Effector memory CD4-positive, alpha-beta T cell (primary cell): Measurements from ENCODE around the gene SYNDIG1.

ENCODE experiments used
- DNase-seq, 3 donors: peaks; one replicate each; pipeline ENCODE4 v3.0.0-alpha.2; 2020
- H3K27ac ChIP-seq: 2 replicates; pipeline ENCODE4 v1.7.0; 2013; ENCODE audit warnings: mild to moderate bottlenecking, low read length, moderate library complexity; ENCODE audit not compliant: insufficient read depth, poor library complexity, severe bottlenecking
- H3K27me3 ChIP-seq: replicated peaks from 2 replicates; pipeline ENCODE4 v1.7.0; 2013; ENCODE audit warnings: mild to moderate bottlenecking, low read length; ENCODE audit not compliant: insufficient read depth, control insufficient read depth, poor library complexity, severe bottlenecking
- H3K36me3 ChIP-seq: 2 replicates; pipeline ENCODE4 v1.7.0; 2013; ENCODE audit warnings: mild to moderate bottlenecking, low read length, moderate library complexity; ENCODE audit not compliant: control insufficient read depth, insufficient read depth
- H3K4me1 ChIP-seq: 2 replicates; pipeline ENCODE4 v1.7.0; 2013; ENCODE audit warnings: low read length, mild to moderate bottlenecking; ENCODE audit not compliant: control insufficient read depth, insufficient read depth, poor library complexity, severe bottlenecking
- H3K4me3 ChIP-seq: 2 replicates; pipeline ENCODE4 v1.7.0; 2013; ENCODE audit warnings: low read length, low read depth, mild to moderate bottlenecking; ENCODE audit not compliant: insufficient read depth, poor library complexity, severe bottlenecking
- H3K9me3 ChIP-seq: 2 replicates; pipeline ENCODE4 v1.7.0; 2013; ENCODE audit warnings: mild to moderate bottlenecking, low read length, moderate library complexity; ENCODE audit not compliant: control insufficient read depth

SYNDIG1 gene

DNA sequence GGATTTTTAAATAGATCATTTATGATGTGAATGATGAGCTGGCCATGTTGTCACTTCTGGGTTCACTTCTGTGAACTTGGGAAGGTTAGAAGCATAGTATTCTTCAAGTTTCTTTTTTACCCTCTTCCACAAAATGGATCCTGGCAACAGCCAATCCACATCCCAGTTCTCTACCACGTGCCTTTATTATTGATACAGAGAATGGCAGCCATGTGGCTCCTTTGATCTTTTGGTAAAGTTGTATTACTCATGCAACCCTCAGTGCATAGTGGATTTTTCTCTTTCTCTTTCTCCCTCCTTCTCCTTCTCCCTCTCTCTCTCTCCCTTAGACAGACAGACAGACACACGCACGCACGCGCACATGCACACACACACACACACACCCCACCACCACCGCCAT, 50.0 kb downstream of the SYNDIG1 start:
- Histone ChIP-seq H3K4me1 (no peaks in the 10 kb centered on the region), H3K4me3 (no peak overlapping the region), H3K27me3 (no peaks in the 10 kb centered on the region), H3K36me3 (no peaks in the 10 kb centered on the region), H3K9me3 (no peaks in the 10 kb centered on the region), H3K27ac (no peak overlapping the region)
- no peak for DNase-seq

- DNase-seq, result no peak
- Histone ChIP-seq H3K27me3 (no peaks in the 10 kb centered on the region), H3K27ac (no peak overlapping the region), H3K4me1 (no peaks in the 10 kb centered on the region), H3K4me3 (no peak overlapping the region), H3K9me3 (no peaks in the 10 kb centered on the region), H3K36me3 (no peaks in the 10 kb centered on the region)
These were observed 51.6 kb downstream of the SYNDIG1 start for GRCh38 chr20:24521032-24521431.

- DNase-seq, result no peak
- Histone ChIP-seq H3K4me3 (no peak overlapping the region), H3K36me3 (no peaks in the 10 kb centered on the region), H3K27ac (no peak overlapping the region), H3K4me1 (no peaks in the 10 kb centered on the region), H3K27me3 (no peaks in the 10 kb centered on the region), H3K9me3 (no peaks in the 10 kb centered on the region)
These were observed 53.3 kb downstream of the SYNDIG1 start for GRCh38 chr20:24522452-24523330.

DNA sequence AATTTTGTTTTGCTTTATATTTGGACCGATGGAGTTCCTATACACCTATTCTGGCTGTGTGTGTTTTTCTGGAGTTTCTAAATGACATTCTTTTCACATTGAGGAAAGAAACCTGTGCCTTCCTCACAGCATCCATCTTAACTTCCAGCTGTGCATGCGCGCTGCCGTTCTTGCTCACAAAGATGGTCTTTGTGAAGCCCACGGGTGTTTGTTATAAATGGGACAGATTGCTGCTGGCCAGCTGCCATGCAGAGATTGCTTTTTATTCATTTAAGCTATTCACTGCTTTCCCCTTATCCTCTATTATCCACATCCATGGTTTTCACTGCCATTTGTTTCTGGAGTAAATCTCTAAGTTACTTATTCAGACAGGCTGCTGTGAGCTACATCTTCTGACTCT, 54.2 kb downstream of the SYNDIG1 start:
- Histone ChIP-seq H3K27ac (no peak overlapping the region), H3K27me3 (no peaks in the 10 kb centered on the region), H3K4me3 (no peak overlapping the region), H3K4me1 (no peaks in the 10 kb centered on the region), H3K9me3 (no peaks in the 10 kb centered on the region), H3K36me3 (no peaks in the 10 kb centered on the region)
- no peak for DNase-seq

DNA sequence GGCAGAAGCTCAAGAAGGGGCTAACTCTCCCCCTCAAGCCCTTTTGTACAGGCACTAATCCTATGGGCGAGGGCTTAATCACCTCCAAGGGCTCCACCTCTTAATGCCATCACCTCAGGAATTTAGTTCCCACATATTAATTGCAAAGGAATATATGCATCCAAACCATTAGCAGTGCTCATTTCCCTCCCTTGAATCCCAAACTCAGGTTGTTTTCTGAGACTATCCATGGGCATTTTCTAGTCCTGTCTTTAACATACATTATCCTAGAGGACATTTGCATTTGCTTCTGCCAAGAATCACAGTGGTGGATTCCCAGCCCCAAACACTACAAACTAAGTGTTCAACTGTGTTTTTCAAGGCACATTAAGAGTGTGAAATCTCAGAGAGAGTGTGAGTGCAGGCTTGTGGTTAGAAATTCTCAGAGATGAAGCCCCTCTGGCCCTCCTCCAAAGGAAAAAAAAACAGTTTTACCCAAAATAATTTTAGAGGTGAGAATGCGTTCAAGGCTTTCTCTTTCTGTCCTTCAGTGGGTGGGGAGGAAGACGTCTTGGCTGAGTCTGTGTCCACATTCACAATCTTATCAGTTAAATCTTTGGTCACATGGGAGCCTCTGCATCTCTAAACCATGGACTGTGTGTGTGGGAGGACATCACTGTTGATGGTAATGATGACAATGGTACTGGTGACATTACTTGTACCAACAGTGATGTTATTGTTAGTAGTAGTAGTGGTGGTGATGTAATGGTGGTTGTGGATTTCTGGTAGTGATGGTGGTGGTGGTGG, 59.3 kb downstream of the SYNDIG1 start:
- no peak overlapping the region for H3K4me3 ChIP-seq
- no peaks in the 10 kb centered on the region for H3K4me1 ChIP-seq
- H3K36me3 ChIP-seq, result no peaks in the 10 kb centered on the region
- no peak overlapping the region for H3K27ac ChIP-seq
- no peaks in the 10 kb centered on the region for H3K9me3 ChIP-seq
- DNase-seq, result no peak
- H3K27me3 ChIP-seq, result no peaks in the 10 kb centered on the region

GRCh38 chr20:24529369-24529719, 59.9 kb downstream of the SYNDIG1 start:
- Histone ChIP-seq H3K4me3 (no peak overlapping the region), H3K36me3 (no peaks in the 10 kb centered on the region)
- DNase-seq, result no peak

DNA sequence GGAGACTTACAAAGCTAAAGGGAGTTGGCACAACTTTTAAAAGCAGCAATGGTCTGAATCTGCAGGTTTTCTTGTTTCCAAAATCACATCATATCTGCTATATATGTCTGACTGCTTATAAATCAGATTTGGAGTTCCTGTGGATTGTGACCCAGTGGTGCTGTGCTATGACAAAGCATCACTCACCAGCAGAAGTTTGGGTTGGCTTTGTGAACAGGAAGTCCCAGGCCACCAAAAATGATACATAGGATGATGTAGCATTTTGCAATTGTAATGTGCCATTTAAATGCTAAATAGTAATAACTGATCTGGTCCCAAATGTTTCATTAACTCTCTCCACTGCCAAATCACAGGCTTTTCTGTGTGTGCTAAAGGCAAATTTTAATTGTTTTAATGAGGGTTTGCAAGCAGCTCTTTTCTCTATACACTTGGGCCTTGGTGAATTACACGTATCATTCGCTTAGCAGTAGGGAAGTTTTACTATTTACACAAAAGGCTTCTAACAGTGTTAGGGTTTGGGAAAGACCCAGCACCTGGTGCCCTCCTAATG, 60.8 kb downstream of the SYNDIG1 start:
- no peaks in the 10 kb centered on the region for H3K36me3 ChIP-seq
- H3K4me1 ChIP-seq, result no peaks in the 10 kb centered on the region
- no peak for DNase-seq
- H3K4me3 ChIP-seq, result no peak overlapping the region
- no peak overlapping the region for H3K27ac ChIP-seq
- no peaks in the 10 kb centered on the region for H3K9me3 ChIP-seq
- no peaks in the 10 kb centered on the region for H3K27me3 ChIP-seq

More at GRCh38 chr20:24529369-24529719, 59.9 kb downstream of the SYNDIG1 start:
- no peaks in the 10 kb centered on the region for H3K4me1 ChIP-seq
- H3K9me3 ChIP-seq, result no peaks in the 10 kb centered on the region
- no peaks in the 10 kb centered on the region for H3K27me3 ChIP-seq
- no peak overlapping the region for H3K27ac ChIP-seq

- H3K4me1 ChIP-seq, result no peaks in the 10 kb centered on the region
- H3K27me3 ChIP-seq, result no peaks in the 10 kb centered on the region
- no peak for DNase-seq
- H3K9me3 ChIP-seq, result no peaks in the 10 kb centered on the region
- no peak overlapping the region for H3K27ac ChIP-seq
- H3K36me3 ChIP-seq, result no peaks in the 10 kb centered on the region
- no peak overlapping the region for H3K4me3 ChIP-seq
These were observed 61.8 kb downstream of the SYNDIG1 start for GRCh38 chr20:24531202-24531601.

DNA sequence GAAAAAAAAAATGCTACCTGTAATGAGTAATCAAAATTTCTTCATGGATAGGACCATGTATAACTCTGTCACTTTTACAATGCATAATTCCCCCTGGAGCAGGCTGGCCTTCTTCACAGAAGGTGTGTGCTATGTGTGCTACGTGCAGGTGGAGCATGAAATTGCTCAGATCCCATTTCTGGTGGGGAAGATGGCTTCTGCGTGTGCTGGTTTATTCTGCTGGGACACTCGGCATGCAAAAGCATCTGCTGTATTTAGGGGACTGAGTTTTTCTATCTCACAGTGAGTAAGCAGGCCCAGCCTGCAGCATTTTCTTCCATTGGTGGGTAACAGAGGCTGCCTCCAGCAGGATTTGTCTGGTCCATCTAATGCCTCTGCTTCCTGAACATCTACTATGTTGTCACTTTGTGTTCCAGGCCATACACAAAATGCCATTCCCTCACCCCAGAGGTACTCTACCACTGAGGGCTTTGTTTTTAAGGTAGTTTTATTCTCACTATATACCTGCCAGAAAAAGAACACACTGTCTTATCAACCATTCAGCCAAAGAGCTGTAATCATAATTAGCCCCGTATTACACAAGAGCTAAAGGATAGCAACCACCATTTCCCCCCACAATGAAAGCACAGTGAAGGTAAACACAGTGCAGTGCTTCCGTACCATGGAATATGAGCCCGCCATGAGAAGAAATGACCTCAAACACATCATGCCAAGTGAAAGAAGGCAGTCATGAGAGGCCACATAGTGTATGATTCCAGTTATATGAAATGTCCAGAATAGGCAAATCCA, 62.4 kb downstream of the SYNDIG1 start:
- no peaks in the 10 kb centered on the region for H3K9me3 ChIP-seq
- no peaks in the 10 kb centered on the region for H3K4me1 ChIP-seq
- DNase-seq, result no peak
- no peak overlapping the region for H3K27ac ChIP-seq
- no peaks in the 10 kb centered on the region for H3K27me3 ChIP-seq
- no peaks in the 10 kb centered on the region for H3K36me3 ChIP-seq
- no peak overlapping the region for H3K4me3 ChIP-seq
